HTERT RPE-1 (cell line): ENCODE data around the gene MTHFD1L.

ENCODE experiments used
- in situ Hi-C: fragments of 300-500 bp; cut with MboI; formaldehyde crosslinking; loops from 4 replicates; pipeline ENCODE4 v1.14.3; 2020; ENCODE audit warnings: low sequenced_read_pairs

Gene MTHFD1L

GRCh38 chr6:150987371-150987828 is 121.9 kb downstream of the MTHFD1L start:
- in situ Hi-C loops, result no loop called here

DNA sequence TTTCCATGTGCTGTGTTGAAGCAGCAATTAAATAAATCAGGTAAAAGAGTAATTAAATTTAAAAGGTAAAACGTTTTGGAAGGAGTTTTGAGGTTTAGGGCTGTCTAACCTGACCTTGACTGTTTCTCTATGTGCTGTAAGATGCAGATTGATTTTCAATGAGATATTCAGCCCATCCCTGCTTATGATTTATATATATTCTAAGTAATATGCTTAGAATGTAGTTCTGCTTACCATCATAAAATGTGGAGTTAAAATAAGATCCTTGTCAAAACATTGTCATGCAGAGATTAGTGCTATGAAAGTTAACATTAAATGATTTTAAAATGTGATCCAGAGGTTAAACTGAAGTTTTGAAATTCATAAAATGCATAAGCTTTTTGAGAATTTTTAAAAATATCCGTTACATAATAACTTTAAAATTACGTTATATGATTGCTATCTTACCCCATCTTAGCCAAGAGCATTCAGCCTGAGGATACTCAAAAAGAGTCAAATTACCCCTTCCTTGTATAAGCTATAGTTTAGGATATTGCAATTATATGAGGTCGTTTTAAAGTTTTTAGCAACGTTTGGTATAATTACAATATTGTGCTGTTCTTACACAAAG is 122.5 kb downstream of the MTHFD1L start:
- in situ Hi-C loops, result no loop called here

DNA sequence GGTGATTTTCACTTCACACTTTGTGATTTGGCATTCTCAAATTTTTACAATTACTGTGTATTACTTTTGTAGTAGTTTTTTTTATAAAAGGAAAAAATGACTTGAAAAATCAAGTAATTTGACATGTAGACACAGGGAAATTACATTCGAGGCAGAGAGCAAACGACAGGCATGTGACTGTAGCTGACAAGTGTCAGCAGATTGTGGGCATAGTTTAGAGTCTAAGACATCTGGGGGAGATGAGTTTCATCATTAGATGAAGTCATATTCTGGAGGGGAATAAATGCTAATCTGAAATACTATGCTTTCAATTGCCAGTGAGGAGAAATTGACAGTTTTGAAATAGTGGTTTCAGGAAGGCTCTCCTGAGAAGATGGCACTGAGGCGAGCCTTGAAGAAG is 126.0 kb downstream of the MTHFD1L start:
- in situ Hi-C loops, result no loop called here

DNA sequence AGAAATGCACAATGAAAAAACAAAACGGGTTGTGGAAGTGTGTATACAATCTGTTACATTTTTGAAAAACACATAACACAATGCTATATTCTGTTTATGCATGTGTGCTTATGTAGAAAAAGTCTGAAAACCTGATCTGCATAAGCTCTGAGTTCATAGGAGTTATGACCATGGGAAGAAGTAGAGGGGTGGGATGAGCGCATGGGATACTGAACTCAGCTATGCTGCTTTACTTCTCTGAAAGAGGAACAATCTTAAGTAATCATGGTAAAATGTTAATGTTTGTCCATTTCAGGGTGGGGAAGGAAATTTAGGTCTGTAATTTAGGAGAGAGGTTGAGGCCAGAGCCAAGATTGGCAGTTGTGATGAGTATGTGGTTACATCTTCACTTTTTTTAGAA is 126.8 kb downstream of the MTHFD1L start:
- in situ Hi-C loops, result no loop called here

DNA sequence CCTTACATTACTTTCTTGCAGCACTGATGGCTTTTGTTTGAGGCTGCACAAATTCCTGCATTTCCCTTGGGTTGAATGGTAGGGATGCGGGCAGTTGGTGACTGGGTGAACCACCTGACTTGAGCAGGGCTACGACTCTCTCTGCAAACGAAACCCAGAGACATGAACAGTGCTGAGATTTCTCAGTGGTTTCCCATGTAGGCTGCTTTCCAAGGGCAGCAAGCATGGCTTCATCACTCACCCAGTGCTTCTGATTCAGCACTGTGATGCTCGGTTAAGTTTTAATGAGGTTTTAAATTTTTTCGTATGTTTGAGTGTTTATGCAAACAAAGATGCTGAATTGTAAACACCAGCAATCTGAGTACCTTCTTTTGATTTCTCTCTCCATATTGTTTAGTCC is 127.2 kb downstream of the MTHFD1L start:
- in situ Hi-C loops, result no loop called here

GRCh38 chr6:150993253-150993652 is 127.8 kb downstream of the MTHFD1L start:
- in situ Hi-C loops, result no loop called here

DNA sequence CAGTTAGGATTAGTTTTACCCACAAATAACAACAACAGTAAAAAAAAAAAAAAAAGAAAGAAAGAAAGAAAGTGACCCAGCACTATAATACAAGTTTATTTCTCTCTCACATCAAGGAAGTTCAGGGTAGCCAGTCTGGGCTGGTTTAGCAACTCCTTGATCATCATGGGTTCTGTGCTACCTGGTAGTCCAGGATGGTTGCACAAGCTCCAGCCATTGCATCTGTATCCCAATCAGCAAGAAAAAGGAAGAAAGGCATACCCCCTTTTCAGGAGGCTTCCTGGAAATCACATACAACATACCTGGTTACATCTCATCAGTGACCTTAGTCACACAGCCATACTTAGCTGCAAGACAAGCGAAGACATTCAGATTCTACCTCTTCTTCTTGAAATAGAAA is 128.5 kb downstream of the MTHFD1L start:
- in situ Hi-C loops, result no loop called here

- in situ Hi-C loops, result no loop called here
Measured at GRCh38 chr6:150996968-150997367, 131.5 kb downstream of the MTHFD1L start.

DNA sequence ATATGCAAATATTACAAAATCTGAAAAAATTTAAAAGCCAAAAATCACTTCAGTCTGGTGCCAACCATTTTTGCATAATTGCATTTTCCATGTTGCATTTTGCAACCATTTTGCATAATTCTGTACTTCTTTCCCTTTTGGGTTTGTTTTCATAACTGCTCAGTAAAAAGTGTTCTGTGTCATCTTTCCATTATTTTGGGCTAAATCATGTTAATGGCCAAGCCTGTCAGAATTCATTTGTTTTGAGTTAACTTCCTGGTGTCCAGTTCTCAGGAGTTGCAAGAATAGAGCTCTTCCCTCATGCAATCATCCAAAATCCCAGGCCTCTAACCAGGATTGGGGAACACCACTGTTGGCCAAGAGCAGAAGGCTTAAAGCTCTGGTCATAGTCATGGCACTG is 133.6 kb downstream of the MTHFD1L start:
- in situ Hi-C loops, result no loop called here

DNA sequence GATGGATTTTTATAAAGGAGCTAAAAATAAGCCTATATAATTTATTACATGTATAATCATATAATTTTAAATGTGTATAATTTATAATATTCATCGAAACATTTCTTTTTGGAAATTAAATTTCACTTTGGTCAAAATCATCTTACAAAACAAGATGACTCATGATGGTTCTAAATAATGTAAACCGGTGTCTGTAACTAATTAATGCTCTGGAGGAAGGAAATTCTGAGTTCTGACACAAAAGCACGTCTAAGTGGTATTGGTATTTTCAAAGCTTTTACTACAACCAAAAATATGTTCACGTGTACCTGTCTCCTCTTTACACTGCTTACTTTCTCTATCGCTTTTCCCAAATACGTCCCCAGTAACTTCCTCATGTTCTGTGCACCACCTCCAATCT is 134.1 kb downstream of the MTHFD1L start:
- in situ Hi-C loops, result no loop called here

GRCh38 chr6:151001387-151002056 is 136.0 kb downstream of the MTHFD1L start:
- in situ Hi-C loops, result no loop called here

DNA sequence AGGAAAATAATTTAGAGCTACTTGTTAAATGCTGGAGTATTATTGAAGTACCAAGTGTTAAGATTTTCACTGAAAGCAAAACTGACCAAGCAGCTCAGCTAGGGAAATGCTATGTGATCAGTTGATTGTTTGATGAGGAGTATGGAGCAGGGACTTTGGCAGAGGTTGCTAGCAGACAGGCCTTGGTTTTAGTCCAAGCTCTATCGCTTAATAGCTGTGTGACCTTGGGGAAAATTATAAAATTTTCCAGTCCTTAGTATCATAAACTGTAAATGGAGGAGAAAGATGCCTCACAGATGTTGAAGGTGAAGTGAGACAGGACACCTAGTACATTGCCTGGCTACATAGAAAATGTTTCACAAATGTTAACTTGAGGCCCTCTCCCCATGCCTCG is 136.6 kb downstream of the MTHFD1L start:
- in situ Hi-C loops, result no loop called here

DNA sequence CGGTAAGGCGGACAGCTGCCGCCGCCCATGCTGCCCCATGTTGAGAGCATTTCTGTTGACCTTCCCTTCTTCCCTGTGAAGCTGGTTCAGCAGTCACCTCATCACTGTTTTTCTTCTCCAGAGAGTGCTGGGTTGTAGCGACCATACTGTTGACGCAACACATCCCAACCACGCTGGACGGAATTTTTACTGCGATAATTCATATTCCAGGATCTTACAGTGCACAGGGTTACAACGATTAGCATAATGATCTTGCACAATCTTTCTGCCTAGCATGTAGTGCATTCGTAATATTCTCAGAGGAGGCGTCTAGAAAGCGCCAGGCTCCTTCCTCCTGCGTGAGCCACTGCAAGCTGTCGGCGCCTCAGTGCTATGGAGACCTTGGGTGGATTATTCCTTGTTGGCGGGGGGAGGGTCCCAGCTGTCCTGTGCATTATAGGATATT is 137.0 kb downstream of the MTHFD1L start:
- in situ Hi-C loops, result no loop called here

DNA sequence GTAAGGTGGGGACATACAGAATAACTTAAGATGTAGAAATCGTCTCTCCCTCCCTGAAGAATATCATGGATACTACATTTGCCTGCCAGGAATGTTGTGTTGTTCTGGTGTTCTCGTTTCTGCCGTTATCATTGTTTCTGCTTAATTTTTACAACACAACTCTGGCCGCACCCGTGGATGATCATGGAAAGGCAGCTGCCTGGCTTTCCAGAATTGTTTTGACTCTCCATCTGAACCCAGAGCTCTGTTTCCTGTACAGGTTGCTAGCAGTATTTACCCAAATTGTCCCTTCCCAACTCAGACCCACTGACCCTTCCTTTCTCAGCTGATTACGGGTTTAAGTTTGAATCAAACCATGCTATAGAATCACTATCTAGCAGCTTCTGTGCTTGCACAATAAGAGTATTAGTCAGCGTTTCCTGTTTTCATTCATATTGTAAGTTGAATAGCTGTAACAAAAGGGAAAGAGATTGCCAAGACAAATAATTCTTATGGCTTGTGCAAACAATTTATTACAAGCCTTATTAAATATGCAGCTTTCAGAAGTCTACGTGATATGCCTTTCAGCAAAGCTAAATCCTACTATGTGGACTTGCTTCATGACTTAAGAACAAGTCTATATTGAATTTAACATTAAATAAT is 139.0 kb downstream of the MTHFD1L start:
- in situ Hi-C loops, result no loop called here

DNA sequence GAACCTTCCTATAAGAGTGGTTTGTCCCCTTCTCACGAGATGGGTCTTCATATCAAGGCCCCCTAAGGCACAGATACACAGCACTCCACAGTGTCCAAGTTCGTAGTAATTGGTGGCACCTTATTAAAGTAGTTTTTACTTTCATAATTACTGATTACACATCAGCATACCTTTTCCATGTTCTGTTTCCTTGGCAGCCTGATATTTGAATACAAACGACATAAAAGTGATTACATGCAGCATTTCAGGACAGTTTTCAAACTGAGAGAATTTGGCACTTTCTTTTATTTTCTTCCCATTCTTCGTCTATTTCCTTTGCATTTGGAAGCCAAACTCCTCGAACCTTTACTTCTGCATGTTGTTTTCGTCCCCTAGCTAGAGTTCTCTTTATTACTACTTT is 139.7 kb downstream of the MTHFD1L start:
- in situ Hi-C loops, result no loop called here

DNA sequence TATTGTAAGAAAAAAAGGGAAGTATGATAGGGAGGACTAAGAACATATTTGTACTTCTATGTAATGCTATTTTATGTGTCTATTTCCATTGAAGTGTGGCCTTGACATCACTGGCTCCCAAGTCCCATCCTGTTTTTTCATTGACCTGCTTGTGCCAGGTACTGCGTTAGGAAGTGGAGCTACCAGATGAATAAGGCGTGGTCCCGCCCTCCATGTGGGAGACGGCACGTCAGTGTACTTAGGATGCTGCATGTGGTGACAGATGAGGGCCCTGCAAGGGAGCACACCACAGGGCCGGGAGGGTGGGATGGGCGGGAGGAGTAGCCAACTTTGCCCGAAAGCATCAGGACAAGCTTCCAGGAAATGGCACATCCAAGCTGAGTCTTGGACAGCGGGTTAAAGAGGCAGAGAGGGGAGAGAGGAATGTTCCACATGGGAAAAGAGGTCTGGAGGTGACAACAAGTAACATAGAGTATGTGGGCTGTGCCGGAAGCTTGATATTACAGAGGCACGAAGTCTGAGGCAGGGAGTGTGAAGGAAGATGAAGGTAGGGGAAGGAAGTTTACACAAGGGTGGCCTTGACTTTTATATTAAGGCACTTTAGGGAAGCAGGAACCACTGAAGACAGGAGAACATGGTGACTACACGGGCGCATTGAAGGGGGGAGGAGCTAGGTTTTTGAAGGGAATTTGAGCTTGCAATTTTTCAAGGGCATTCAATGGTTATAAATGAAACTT is 140.6 kb downstream of the MTHFD1L start:
- in situ Hi-C loops, result no loop called here

GRCh38 chr6:151007076-151007475 is 141.6 kb downstream of the MTHFD1L start:
- in situ Hi-C loops, result no loop called here

- in situ Hi-C loops, result no loop called here
Measured at GRCh38 chr6:151007922-151008321, 142.4 kb downstream of the MTHFD1L start.

GRCh38 chr6:151008425-151008824 is 142.9 kb downstream of the MTHFD1L start:
- in situ Hi-C loops, result no loop called here

DNA sequence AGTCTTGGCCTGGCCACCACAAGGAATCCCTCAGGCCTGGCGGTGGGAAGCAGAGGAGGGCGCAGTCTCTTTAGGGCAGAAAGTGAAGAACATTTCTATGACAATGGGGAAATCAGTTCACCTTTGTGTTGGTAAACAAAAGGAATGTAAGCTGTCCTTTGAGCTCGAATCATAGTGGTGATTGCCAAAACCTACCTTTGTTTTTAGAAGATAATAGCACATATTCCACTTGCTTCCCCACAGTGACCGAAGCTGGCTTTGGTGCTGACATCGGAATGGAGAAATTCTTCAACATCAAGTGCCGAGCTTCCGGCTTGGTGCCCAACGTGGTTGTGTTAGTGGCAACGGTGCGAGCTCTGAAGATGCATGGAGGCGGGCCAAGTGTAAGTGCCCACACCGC is 144.1 kb downstream of the MTHFD1L start:
- in situ Hi-C loops, result no loop called here

- in situ Hi-C loops, result no loop called here
Measured at GRCh38 chr6:151010071-151010470, 144.6 kb downstream of the MTHFD1L start.
